ENCODE data around the gene SMIM41. TPM values are rescaled to one million over a fixed set of nuclear protein-coding genes. Genes with fewer than 3 reads are reported as not detected.

SMIM41 gene
- total RNA-seq, 1 donor from 2014 or later, result not detected

GRCh38 chr12:52156311-52156710 is 76.8 kb downstream of the SMIM41 start:
- Mint-ChIP-seq H3K27ac (ENCODE audit: unreplicated experiment) (no peak overlapping the region), H3K36me3 (ENCODE audit: low read depth) (no peaks in the 10 kb centered on the region), H3K27me3 (ENCODE audit: low read depth) (peaks cover 5% of the 10 kb centered on the region), H3K4me3 (no peak overlapping the region), H3K4me1 (no peaks in the 10 kb centered on the region), H3K9me3 (no peaks in the 10 kb centered on the region)
- no peak for DNase-seq (ENCODE audit: low read depth, low spot score)
- no peak for TF ChIP-seq CTCF (conservative IDR thresholded peaks at IDR 0.05)

- no peaks in the 10 kb centered on the region for H3K9me3 Mint-ChIP-seq
- H3K36me3 Mint-ChIP-seq (ENCODE audit: low read depth), result no peaks in the 10 kb centered on the region
- no peaks in the 10 kb centered on the region for H3K4me1 Mint-ChIP-seq
- TF ChIP-seq CTCF (conservative IDR thresholded peaks at IDR 0.05), result peak; percentile 97
- H3K27me3 Mint-ChIP-seq (ENCODE audit: low read depth), result no peaks in the 10 kb centered on the region
- H3K27ac Mint-ChIP-seq (ENCODE audit: unreplicated experiment), result no peak overlapping the region
- H3K4me3 Mint-ChIP-seq, result no peak overlapping the region
- DNase-seq (ENCODE audit: low read depth, low spot score), result peak; percentile 87
These were observed 77.5 kb downstream of the SMIM41 start for GRCh38 chr12:52156757-52157565.

GRCh38 chr12:52157566-52158150 is 78.2 kb downstream of the SMIM41 start:
- Mint-ChIP-seq H3K4me1 (peaks cover 3% of the 10 kb centered on the region), H3K27ac (ENCODE audit: unreplicated experiment) (no peak overlapping the region), H3K9me3 (no peaks in the 10 kb centered on the region), H3K27me3 (ENCODE audit: low read depth) (no peaks in the 10 kb centered on the region), H3K36me3 (ENCODE audit: low read depth) (no peaks in the 10 kb centered on the region), H3K4me3 (no peak overlapping the region)
- no peak for DNase-seq (ENCODE audit: low read depth, low spot score)
- TF ChIP-seq CTCF (conservative IDR thresholded peaks at IDR 0.05), result no peak

Other genes starting within 250 kb of the SMIM41 start
- 38.0 and 39.7 TPM in 2 replicates for gene FIGNL2, start 231.0 kb upstream of the SMIM41 start, total RNA-seq
- not detected in 2 replicates for gene ANKRD33, start 191.6 kb upstream of the SMIM41 start, total RNA-seq
- 0.14 and 0.49 TPM in 2 replicates for gene ACVRL1, start 172.2 kb upstream of the SMIM41 start, total RNA-seq
- gene ACVR1B, start 128.0 kb upstream of the SMIM41 start, total RNA-seq, result 30.5 and 34.3 TPM in 2 replicates
- 23.2 and 24.2 TPM in 2 replicates for gene TAMALIN, start 72.8 kb upstream of the SMIM41 start, total RNA-seq
- 51.0 and 52.8 TPM in 2 replicates for gene NR4A1, start 28.3 kb upstream of the SMIM41 start, total RNA-seq
- 32.1 and 34.3 TPM in 2 replicates for gene ATG101, start 9.7 kb upstream of the SMIM41 start, total RNA-seq
- not detected in 2 replicates for gene KRT80, start 112.3 kb downstream of the SMIM41 start, total RNA-seq
- gene KRT7, start 153.5 kb downstream of the SMIM41 start, total RNA-seq, result not detected in 2 replicates
- not detected in 2 replicates for gene KRT86, start 194.9 kb downstream of the SMIM41 start, total RNA-seq
- gene KRT81, start 211.8 kb downstream of the SMIM41 start, total RNA-seq, result not detected in 2 replicates
- not detected in 2 replicates for gene KRT83, start 241.7 kb downstream of the SMIM41 start, total RNA-seq